ENCODE measurements around the gene ZFAND3. TPM values are rescaled to one million over a fixed set of nuclear protein-coding genes. Genes with fewer than 3 reads are reported as not detected.

Gene ZFAND3
- total RNA-seq, 1 donor from 2014 or later: 84.4 TPM

- Mint-ChIP-seq H3K27me3 (ENCODE audit: unreplicated experiment) (no peaks in the 10 kb centered on the region), H3K27ac (ENCODE audit: unreplicated experiment) (no peak overlapping the region), H3K9me3 (ENCODE audit: unreplicated experiment) (no peaks in the 10 kb centered on the region), H3K4me3 (ENCODE audit: unreplicated experiment) (no peak overlapping the region), H3K4me1 (ENCODE audit: unreplicated experiment) (peaks cover 30% of the 10 kb centered on the region), H3K36me3 (ENCODE audit: unreplicated experiment) (peaks cover 6% of the 10 kb centered on the region)
- TF ChIP-seq CTCF (IDR thresholded peaks at IDR 0.05): no peak
- DNase-seq (ENCODE audit: extremely low spot score, unreplicated experiment): no peak
These were observed 32.5 kb downstream of the ZFAND3 start for GRCh38 chr6:37851997-37852524.

- H3K36me3 Mint-ChIP-seq (ENCODE audit: unreplicated experiment): peaks cover 5% of the 10 kb centered on the region
- H3K4me3 Mint-ChIP-seq (ENCODE audit: unreplicated experiment): no peak overlapping the region
- H3K4me1 Mint-ChIP-seq (ENCODE audit: unreplicated experiment): peaks cover 25% of the 10 kb centered on the region
- no peak overlapping the region for H3K27ac Mint-ChIP-seq (ENCODE audit: unreplicated experiment)
- DNase-seq (ENCODE audit: extremely low spot score, unreplicated experiment): no peak
- no peaks in the 10 kb centered on the region for H3K9me3 Mint-ChIP-seq (ENCODE audit: unreplicated experiment)
- H3K27me3 Mint-ChIP-seq (ENCODE audit: unreplicated experiment): no peaks in the 10 kb centered on the region
- TF ChIP-seq CTCF (IDR thresholded peaks at IDR 0.05): no peak
These were observed 36.8 kb downstream of the ZFAND3 start for GRCh38 chr6:37856285-37856684.

- Mint-ChIP-seq H3K4me1 (ENCODE audit: unreplicated experiment) (peaks cover 30% of the 10 kb centered on the region), H3K36me3 (ENCODE audit: unreplicated experiment) (peaks cover 4% of the 10 kb centered on the region), H3K27me3 (ENCODE audit: unreplicated experiment) (no peaks in the 10 kb centered on the region), H3K27ac (ENCODE audit: unreplicated experiment) (no peak overlapping the region), H3K9me3 (ENCODE audit: unreplicated experiment) (no peaks in the 10 kb centered on the region), H3K4me3 (ENCODE audit: unreplicated experiment) (no peak overlapping the region)
- DNase-seq (ENCODE audit: extremely low spot score, unreplicated experiment): no peak
- no peak for TF ChIP-seq CTCF (IDR thresholded peaks at IDR 0.05)
These were observed 38.8 kb downstream of the ZFAND3 start for GRCh38 chr6:37858363-37858762.

GRCh38 chr6:37860226-37860839 is 40.8 kb downstream of the ZFAND3 start:
- no peaks in the 10 kb centered on the region for H3K9me3 Mint-ChIP-seq (ENCODE audit: unreplicated experiment)
- no peak overlapping the region for H3K27ac Mint-ChIP-seq (ENCODE audit: unreplicated experiment)
- no peaks in the 10 kb centered on the region for H3K27me3 Mint-ChIP-seq (ENCODE audit: unreplicated experiment)
- DNase-seq (ENCODE audit: extremely low spot score, unreplicated experiment): no peak
- peaks cover 4% of the 10 kb centered on the region for H3K36me3 Mint-ChIP-seq (ENCODE audit: unreplicated experiment)
- peaks cover 28% of the 10 kb centered on the region for H3K4me1 Mint-ChIP-seq (ENCODE audit: unreplicated experiment)
- H3K4me3 Mint-ChIP-seq (ENCODE audit: unreplicated experiment): no peak overlapping the region
- TF ChIP-seq CTCF (IDR thresholded peaks at IDR 0.05): peak; percentile 76

- Mint-ChIP-seq H3K4me1 (ENCODE audit: unreplicated experiment) (peaks cover 34% of the 10 kb centered on the region), H3K27ac (ENCODE audit: unreplicated experiment) (no peak overlapping the region), H3K4me3 (ENCODE audit: unreplicated experiment) (no peak overlapping the region), H3K9me3 (ENCODE audit: unreplicated experiment) (no peaks in the 10 kb centered on the region), H3K36me3 (ENCODE audit: unreplicated experiment) (peaks cover under 1% of the 10 kb centered on the region), H3K27me3 (ENCODE audit: unreplicated experiment) (no peaks in the 10 kb centered on the region)
- no peak for DNase-seq (ENCODE audit: extremely low spot score, unreplicated experiment)
- no peak for TF ChIP-seq CTCF (IDR thresholded peaks at IDR 0.05)
These were observed 41.9 kb downstream of the ZFAND3 start for GRCh38 chr6:37861452-37861851.
